DOHH2 (cell line): ENCODE measurements around the gene TREH.

ENCODE experiments used
- CTCF ChIP-seq: fragments of 200-600 bp; sonication (generic); IDR thresholded peaks from one replicate; pipeline ENCODE4 v1.5.1; 2014; ENCODE audit warnings: antibody characterized with exemption, mild to moderate bottlenecking, low read depth, low read length; ENCODE audit not compliant: poor library complexity, severe bottlenecking
- EZH2phosphoT487 ChIP-seq: fragments of 200-600 bp; sonication (generic); IDR thresholded peaks from 2 replicates; pipeline ENCODE4 v1.6.1; 2017; ENCODE audit warnings: borderline replicate concordance, mild to moderate bottlenecking, antibody characterized with exemption, low read length, moderate library complexity, mixed read lengths

- TF ChIP-seq CTCF (no peak), EZH2phosphoT487 (no peak)
Measured at GRCh38 chr11:118619444-118620197, 59.8 kb downstream of the TREH start.
